GM19238 (cell line): Measurements from ENCODE around the gene CELF4.

Source experiments
- DNase-seq: peaks from one replicate; pipeline ENCODE4 v3.0.0; 2011; ENCODE audit warnings: low spot score; ENCODE audit not compliant: insufficient read length

CELF4 gene

DNA sequence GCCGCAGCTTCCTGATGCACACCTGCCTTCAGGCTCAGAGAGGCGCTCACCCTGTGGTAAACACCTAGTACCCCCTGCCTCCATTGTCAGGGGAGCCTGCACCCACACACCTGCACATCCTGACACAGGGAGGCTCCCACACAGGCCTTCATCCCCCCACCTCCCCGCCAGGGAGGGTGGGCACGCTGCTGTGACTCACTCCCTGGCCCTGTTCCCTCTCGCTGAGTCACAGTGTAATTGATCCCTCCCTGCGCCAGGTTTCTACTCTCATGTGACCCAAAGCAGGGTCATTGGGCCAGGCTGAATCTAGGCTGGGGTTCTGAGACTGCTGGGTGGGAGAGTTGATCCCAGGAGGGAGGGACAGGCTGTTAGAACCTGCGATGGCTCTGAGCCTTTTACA lies 8.5 kb upstream of the CELF4 start:
- no peak for DNase-seq

DNA sequence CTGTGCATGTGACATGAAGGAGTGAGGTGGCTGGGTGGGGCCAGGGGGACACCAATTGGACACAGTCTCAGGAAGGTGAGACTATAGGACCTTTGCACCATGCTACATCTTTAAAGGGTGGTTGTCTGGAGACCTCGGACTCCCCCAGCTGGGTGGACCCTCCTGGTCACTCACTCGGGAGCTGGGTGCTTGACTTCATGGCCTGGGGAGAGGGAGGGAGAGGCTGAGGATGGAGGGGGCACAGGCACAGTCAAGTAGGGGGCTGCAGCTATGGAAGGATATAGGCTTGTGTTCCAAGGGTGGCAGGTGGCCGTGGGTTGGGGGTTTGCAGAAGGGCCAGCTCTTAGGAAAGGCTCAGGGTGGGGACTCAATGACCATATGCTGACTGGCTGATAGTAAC lies 7.1 kb upstream of the CELF4 start:
- no peak for DNase-seq

DNA sequence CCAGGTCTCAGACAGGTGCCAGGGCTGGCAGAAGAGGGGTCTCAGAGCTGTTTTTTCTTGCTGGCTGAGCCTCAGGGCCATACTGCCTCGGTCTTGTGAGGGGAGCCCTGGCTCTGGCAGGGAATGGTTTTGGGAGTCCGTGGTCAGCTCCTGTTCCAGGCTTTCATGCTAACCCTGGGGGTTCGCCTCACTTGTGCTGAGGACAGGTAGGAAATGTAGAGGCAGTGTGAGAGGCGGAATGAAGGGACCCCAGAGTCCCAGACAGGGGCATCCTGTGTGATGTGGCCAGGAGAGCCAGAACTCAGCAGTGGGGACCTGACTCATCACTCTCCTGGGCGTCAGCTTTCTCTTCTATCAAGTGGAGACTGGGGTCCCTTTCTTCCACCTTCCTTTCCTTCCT lies 5.7 kb upstream of the CELF4 start:
- DNase-seq, result no peak

DNA sequence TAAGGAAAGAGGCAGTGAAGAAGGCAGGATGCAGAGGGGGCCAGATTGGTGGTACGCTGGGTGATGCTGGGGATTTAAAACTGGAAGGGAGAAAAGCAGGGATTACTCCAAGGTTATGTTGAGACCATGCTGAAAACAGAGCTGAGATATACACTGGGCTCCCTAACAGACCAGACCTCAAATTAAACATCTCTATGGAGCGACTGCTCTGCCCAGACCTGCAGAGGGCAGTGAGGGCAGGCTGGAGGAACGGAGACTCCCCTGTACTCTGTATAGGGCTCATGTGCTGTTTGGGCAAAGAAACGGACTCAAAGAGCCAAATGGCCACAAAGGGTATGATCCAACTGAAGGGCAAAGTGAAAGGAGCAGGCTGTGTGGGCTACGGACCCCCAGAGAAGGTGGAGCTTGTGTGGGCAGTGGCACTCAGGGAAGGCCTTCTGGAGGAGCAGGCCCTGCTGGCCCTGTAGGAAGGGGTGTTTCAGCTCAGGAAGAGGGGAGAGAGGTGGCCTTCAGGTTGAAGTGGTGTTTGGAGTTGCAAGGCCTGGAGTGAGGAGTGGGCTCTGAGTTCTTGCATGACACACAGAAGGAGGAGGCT lies 4.8 kb upstream of the CELF4 start:
- no peak for DNase-seq

DNA sequence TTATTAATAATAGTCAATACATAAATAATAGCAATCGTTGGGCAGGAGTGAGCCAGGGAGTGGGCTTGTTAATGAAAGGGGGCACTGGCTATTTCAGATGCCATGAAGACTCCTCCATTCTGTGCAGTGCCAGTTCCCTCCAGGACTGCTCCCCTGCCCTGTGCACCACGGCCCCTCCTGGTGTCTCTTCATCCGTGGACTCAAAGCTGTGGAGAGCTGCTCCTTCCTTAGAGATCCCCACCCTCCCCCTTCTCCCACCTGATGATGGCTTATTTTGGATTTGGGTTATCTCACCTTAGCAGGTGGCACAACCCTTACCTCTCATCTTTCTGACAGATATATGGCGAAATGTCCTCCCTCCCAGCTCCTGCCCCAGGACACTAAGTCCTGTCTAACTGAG lies 3.1 kb upstream of the CELF4 start:
- no peak for DNase-seq

DNA sequence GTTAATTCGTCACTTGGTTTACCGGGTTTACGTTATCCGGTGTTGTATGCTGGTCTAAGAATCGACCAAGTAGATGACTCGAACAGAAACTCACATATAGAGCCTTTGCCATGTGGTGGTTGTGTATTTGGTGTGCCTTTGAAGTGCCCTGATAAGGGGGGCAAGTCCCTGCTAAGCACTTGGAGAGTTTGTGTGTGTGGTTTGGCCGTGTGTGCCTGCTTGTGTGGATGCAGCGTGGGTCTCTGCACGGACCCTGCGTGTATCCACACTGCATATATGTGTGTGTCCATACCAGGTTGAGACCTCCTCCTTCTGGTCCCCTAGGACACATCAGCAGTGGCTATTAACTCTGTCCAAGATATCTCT lies 2.4 kb upstream of the CELF4 start:
- DNase-seq, result no peak

DNA sequence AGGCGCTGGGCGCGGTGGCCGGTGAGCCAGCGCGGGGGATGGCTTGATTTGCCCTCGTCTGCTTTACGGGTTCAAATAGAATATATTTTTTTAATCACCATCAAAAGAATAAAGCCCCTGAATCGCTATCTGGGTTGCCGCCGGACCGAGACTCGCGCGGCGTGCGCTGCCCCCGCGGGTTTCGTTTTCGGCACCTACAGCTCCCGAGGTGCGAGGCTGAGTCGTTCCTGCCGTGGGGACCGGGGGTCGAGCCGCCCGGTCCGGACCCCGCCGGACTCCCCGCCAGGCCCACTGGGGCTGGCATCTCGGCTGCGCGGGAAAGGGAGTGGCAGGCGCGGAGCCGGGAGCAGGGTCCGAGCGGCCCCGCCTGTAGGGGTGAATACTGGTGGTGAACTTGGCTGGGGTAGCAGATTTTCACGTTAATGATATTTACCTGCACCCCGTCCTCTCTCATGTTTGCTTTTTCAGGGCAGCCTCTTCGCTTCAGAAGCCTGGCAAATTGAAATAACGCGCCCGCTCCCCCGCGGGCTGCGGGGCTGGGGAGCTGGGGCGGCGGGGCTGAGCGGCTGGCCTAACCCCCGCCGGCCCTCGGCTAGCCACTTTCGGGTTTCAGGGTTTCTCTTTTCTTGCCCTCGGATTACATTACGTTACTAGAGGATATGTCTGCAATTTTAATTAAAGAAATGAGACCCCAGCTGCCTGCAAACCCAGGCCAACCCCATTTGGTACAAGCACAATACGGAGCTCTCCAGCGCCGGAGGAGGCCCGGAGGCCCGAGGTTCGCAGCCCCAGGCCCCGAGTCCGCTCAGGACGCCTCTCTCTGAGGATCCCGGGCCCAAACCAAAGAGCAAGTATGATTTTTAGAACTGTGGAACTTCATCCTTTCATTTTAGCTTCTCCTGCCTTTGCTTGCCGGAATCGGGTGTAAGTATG lies 1.7 kb upstream of the CELF4 start:
- no peak for DNase-seq

DNA sequence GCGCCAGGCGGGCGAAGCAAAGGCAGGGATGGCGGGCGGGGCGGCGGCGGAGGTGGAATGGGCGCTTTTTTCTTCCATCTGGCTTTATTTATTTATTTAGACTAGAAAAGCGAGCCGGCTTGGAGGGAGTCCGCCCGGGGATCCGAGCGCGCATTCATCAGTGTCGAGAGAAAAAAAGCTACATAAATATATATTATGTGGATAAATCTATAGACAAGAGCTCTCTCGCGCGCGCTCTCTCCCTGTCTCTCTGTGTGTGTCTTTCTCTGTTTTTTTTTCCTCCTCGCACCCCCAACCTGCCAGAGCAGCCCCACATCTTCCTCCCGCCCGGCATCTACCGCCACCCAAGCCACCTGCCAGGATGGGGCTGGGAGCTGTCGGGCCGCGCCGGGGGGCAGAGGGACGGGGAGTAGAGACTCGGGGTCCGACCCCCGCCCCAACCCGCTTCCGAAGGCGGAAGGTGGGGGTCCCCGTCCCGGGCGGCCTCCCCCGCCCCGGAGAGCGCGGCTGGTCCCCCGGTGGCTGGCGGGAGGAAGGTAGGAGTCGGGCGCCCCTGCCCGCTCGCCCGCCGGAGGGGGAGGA lies 972 bp upstream of the CELF4 start:
- no peak for DNase-seq

DNA sequence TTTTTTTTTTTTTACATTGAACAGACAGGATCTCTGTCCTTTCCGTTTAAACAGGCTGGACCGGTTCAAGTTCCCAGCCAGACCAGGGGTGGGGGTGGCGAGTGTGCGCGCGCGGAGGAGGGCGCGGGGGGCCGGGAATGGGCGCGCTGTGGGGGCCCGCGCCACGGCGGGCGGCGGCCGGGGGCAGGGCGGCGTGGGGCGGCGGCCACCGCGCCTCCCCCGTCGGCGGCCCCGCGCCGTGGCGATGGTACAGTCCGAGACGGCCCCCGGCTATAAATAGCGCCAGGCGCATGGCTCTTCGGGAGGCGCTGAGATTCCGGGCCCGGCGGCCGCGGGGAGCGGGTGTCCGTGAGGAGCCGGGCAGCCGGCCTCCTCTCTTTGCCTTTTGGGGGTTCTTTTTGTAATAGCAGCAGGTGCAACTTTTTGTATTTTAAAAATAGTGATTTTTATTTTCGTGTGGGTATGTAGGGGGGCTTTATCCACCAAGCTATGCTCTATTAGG lies 430 bp upstream of the CELF4 start:
- DNase-seq, result no peak

DNA sequence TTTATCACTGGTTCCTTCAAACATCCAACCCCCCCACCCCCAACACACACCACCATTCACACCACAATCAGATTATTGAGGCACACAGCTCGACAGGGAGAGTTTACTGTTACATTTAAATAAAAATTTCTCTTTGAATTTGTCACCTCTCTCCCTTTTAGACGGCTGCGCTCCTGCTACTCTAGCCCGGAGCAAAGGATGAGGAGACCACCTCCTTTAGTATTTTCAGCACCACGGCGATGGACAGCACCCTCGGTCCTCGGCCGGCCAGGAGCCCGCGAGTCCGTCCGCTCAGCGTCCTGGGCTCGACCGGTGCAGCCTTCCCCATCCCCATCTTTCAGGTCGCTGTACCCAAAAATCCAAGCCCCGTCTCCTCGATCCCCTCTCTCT lies 892 bp downstream of the CELF4 start:
- no peak for DNase-seq

DNA sequence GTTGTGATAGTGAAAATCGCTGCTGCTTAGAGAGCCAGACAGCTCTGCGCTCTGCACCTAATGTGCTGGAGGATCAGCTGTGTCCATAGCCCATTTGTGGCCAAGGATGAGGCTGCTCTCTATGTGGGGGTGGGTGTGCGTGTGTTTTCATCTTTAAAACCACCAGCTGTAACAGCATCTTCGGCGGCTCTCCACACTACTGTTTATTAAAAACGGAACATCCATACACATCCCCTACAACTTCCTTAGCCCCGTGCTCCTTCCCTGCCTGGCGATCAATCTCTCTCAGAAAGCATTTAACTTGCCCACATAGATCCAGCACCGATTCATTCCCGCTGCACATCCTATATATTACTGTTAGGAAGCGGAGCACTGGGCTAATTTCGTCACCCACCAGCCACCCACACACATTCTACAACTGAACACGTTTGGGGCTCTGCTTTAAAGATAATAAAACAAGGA lies 1.6 kb downstream of the CELF4 start:
- no peak for DNase-seq

DNA sequence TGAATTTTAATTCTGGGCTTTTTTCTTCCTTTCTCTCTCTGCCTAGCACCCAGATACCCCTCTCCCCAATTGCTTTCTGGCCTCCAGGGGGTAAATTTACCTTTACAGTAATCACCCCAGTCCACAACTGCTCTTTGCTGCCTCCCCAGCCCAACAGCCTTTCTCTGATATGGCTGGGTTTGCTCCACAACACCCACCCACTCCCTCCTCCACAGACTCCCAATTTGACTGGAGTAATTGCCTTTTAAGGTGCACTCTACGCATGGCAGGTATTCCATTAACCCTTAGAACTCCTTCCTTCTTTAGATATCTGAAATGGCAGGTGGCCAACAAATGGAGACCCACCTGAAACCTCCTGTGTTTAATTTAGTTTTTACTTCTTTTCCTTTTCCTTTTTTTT lies 3.6 kb downstream of the CELF4 start:
- DNase-seq, result no peak

DNA sequence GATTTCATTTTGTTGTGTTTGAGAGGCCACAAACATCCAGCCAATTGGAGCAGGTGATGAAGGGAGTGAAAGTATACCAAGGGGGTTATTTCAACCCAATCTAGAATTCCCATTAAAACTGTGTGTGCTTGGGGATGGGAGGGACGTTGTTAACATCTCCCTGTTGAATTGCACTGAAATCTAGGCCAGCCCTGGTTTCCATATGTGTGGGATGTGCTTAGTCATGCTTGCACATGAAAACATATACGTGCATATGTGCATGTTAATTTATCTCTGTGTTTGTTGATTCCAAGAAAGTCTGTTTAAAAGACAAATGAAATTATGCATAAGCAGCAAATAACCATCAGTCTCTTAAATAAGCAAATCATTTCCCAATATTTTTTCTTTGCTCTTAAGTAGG lies 5.6 kb downstream of the CELF4 start:
- no peak for DNase-seq

DNA sequence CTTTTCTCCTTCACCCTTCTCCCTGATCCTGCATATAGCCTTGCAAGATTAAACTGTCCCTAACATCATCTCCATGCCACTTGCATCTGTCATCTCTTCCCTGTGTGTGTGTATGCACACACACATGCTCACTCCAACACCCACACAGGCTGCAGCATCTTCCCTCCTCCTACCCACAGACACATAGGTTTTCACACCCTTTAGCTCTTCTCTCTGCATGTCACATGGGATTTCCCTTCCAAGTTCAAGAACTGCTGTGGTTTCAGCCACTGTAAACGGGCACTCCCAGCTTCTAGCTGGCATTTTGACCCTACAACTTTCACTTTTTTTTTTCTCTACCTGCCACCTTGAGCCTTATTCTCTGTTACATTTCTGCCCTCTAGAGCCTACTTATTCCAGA lies 6.4 kb downstream of the CELF4 start:
- no peak for DNase-seq

DNA sequence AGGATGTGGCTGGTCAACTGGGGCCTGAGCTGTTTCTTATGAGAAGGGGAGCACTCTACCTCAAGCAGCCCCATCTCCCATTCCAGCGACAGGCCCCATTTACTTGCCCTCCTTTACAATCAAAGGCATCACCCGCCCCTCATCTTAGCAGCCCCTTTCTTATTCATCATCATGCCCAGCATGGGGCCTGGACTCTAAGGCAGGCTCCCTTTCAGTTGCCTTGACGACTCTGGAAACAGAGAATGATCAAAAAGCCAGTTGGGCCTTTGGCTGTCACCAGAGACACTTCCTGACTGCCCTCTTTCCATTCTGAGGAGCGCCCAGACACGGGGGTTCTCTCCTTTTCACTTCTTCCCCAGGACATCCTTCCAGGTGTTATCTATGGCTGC lies 11.2 kb downstream of the CELF4 start:
- no peak for DNase-seq

DNA sequence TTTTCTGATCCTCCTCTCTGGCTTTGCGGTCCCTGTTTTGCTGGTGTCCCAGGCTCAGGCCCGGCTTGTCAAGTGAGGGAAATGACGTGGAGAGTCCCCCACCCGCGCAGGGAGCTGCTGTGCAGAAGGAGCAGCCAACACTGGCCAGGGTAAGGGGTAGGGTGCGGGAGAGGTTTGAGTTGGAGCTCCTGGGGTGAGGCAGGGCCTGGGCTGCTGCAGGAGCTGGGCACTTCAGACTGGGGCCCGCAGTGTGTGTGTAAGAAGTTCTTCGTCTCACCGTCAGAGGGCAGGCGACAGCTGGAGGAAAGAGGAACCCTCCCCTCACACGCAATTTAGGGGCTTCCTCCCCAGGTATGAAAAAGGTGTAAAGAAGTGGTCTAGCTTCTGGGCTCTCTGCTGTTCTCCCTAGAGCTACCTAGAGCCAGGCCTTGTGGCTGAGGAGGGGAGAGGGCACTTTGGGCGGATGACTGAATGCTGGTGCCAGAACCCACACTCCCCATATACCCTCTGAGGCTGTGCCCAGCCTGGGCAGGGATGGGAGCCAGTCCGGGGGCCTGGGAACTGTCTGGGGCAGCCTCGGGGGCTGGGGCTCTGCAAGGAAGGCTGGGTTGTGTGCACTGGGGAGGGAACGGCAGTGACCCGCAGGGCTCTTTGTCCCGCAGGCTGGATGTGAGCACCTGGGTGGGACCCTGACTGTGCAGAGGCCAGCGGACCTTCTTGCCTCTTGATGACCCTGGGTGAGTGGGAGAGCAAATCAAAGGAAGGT lies 11.8 kb downstream of the CELF4 start:
- DNase-seq, result no peak

DNA sequence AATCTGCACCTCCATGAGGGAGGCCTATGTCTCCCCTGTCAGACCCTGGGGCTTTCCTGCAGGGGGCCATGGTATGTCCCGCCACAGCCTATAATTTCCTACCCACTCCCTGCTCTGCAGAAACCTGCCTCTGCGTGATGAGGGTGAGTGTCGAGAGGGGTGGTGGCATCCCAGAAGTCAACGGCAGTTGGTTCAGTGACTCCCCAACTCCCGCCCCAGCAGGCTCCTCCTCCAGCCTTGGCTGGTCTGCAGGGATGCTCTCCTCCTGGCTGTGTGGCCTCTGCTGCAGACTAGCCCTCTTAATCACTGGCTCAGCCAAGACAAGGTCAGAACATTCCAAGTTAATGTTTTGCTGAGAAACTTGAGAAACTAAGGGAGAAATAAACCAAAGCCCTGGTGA lies 13.3 kb downstream of the CELF4 start:
- DNase-seq, result no peak

DNA sequence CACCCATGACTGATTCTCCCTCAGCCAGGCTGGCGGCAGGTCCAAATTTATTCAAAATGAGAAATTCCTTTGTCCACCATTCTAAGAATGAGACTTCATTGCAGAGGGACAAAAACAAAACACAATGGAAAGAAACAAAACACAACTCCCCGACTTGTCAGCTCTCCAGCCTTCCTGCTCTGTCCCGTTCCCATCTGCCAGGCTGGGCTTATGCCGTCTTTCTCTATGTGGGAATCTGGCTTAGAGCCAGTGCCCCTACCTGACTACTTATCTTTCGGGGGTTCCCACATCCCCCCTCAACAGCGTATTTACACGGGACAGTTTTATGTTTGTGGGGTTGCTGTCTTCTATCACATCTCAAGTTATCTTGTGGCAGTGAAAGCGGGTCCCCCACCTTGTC lies 13.8 kb downstream of the CELF4 start:
- no peak for DNase-seq

DNA sequence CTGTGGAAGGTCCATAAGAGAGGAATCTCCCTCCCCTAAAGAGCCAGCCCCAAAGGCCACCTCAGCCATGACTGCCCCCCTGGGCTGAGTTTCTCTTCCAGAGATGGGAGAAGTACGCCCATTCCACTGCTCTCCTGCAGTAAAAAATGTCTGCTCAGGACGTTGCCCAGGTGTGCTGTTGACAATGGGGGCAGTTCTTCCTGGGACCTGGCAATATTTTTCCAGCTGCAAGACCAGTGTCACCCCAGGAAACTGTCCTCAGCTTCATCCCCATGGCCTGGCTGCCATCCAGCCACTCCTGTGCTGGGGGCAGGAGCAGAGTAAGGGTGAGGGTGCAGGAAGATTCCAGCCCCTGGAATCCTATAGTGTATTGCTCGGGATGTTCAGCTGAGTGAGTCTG lies 14.3 kb downstream of the CELF4 start:
- DNase-seq, result no peak

DNA sequence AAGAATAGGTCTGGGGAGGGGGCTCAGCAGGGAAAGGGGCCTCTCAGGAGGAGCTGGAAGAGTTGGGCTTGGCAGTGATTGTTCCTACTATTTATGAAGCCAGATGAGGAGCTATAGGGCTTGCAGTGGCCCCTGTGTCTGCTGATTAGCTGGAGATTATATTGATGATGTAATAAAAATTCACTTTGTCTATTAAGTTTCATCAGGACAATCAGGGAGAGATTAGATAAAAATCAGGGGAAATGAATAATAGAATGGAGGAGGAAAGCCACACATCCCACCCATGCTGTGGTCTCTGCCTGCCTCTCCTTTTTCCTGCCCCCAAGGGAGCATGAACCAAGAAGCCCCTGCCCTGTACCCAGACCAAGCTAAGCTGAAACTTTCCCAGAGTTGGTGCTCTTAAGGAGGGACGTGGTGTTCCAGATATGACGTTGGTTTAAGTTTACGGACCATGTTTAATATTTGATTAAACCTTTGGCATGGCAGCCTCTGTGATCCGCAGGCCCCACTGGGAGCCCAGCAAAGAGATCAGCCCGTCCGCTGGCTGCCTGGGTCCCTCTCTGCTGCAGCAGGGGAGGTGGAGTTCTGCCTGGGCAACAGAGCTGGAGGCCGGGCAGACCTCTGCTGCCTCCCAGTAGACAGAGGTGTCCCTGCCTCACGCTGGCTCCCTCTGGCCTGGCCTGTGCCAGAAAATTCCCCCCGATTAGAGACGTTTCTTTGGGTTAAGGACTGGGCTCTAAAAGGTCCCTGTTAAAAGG lies 15.3 kb downstream of the CELF4 start:
- DNase-seq, result no peak

DNA sequence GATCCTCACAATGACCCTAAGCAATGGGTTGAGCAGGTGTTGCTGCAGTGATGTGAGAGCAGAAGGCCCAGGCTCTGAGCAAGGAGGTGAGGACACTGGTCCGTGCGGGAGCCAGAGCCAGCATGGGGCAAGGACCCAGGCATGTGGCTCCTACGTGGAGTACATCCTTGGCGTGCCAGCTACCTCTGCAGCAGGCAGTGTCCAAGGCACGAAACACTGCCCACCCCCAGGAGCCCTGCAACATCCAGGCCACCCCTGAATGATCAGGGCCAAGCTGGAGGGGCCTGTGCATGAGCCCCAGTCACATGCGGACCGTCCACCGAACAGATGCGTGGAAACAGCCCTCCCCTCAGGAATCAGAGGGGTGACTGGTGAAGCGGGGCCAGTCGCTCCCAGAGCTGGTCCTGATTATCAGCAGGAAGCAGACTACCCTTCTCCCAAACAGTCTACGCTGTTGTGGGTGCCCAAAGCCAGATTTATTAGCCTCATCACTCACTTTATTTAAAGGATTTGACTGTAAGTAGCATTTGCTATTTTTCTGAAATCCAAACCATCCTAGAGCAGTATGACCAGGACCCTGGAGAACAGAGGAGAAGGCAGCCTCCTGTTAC lies 16.8 kb downstream of the CELF4 start:
- DNase-seq, result no peak
